ENCODE data around the gene MAPKAPK3. TPM values are rescaled to one million over a fixed set of nuclear protein-coding genes. Genes with fewer than 3 reads are reported as not detected.

Gene MAPKAPK3
- total RNA-seq, 6 donors from 2014 or later = 30.2 to 102 (median 70.1) TPM

DNA sequence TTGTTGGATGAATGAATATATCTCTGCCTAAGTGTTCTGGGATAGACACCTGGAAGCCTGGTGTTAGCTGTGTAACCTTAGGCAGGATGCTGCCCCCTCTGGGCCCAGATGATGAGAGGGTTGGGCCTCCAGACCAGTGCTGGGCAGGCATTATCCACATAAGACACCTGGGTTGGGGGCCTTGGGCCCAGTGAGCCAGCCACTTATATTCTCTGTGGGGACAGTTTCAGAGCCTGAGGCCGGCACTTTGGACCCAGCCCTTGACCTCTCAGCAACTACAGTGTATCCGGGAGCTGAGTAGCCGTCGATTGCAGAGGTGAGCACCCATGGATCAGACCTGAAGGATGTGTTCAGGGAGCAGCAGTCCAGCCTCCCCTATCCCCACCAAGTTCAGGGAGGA, 45.5 kb upstream of the MAPKAPK3 start:
- no peaks in the 10 kb centered on the region for H3K27me3 ChIP-seq
- DNase-seq (no peak), ATAC-seq (ENCODE audit: low FRiP score in 2 of 2) (no peak)
- peak overlapping the region in 2 of 4 donors; percentile 71 to 79 for H3K27ac ChIP-seq
- peaks cover 39 to 67% (median 63%) of the 10 kb centered on the region in 4 donors for H3K4me1 ChIP-seq
- WGBS, 2 donors = 78% methylated on average over 4 of the region's 4 CpGs; no CpG with 5 or more reads in 1 of the 2 donors
- H3K9me3 ChIP-seq = no peaks in the 10 kb centered on the region
- H3K36me3 ChIP-seq = peaks cover 0 to 18% (median under 1%) of the 10 kb centered on the region in 4 donors
- TF ChIP-seq, protein P1, sequence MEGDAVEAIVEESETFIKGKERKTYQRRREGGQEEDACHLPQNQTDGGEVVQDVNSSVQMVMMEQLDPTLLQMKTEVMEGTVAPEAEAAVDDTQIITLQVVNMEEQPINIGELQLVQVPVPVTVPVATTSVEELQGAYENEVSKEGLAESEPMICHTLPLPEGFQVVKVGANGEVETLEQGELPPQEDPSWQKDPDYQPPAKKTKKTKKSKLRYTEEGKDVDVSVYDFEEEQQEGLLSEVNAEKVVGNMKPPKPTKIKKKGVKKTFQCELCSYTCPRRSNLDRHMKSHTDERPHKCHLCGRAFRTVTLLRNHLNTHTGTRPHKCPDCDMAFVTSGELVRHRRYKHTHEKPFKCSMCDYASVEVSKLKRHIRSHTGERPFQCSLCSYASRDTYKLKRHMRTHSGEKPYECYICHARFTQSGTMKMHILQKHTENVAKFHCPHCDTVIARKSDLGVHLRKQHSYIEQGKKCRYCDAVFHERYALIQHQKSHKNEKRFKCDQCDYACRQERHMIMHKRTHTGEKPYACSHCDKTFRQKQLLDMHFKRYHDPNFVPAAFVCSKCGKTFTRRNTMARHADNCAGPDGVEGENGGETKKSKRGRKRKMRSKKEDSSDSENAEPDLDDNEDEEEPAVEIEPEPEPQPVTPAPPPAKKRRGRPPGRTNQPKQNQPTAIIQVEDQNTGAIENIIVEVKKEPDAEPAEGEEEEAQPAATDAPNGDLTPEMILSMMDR (IDR thresholded peaks at IDR 0.05) = no peak
- TF ChIP-seq EP300 (IDR thresholded peaks at IDR 0.05) (no peak), POLR2AphosphoS5 (IDR thresholded peaks at IDR 0.05) (no peak), POLR2A (IDR thresholded peaks at IDR 0.05) (no peak)
- H3K4me3 ChIP-seq = no peak overlapping the region

DNA sequence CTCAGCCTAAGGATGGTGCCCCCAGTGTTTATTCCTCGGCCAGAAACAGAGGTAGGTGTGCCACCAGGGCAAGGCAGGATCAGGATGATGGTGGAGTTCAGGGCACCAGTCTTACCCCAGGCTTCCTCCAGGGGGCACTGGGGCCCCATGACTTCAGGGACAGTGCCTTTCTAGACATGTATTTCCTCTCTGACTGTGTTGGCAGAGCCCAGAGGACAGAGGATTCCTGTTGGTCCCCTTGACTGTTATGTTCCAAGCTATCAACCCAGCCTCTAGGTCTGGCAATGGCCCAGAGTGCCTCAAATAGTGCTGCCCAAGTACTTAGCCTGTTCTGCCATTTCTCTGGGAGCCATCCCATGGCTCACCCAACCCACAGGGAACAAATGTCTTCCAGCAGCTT, 44.8 kb upstream of the MAPKAPK3 start:
- Histone ChIP-seq H3K4me1 (peaks cover 33 to 61% (median 56%) of the 10 kb centered on the region in 4 donors), H3K27ac (peak overlapping the region in 3 of 4 donors; percentile 63 to 79 (median 71)), H3K36me3 (peaks cover 0 to 23% (median 6%) of the 10 kb centered on the region in 4 donors), H3K4me3 (no peak overlapping the region), H3K27me3 (no peaks in the 10 kb centered on the region), H3K9me3 (no peaks in the 10 kb centered on the region)
- DNase-seq = peak in 1 of 2 donors; percentile 84
- WGBS, 2 donors = 0 to 29% methylated on average over 1 of the region's 1 CpG
- ATAC-seq (ENCODE audit: low FRiP score in 2 of 2) = peak; percentile 52 to 73
- TF ChIP-seq, protein P1 (IDR thresholded peaks at IDR 0.05) = peak; percentile 89 to 97 (median 94)
- no peak for TF ChIP-seq EP300 (IDR thresholded peaks at IDR 0.05)
- peak in 1 of 2 donors; percentile 15 for TF ChIP-seq POLR2AphosphoS5 (IDR thresholded peaks at IDR 0.05)

DNA sequence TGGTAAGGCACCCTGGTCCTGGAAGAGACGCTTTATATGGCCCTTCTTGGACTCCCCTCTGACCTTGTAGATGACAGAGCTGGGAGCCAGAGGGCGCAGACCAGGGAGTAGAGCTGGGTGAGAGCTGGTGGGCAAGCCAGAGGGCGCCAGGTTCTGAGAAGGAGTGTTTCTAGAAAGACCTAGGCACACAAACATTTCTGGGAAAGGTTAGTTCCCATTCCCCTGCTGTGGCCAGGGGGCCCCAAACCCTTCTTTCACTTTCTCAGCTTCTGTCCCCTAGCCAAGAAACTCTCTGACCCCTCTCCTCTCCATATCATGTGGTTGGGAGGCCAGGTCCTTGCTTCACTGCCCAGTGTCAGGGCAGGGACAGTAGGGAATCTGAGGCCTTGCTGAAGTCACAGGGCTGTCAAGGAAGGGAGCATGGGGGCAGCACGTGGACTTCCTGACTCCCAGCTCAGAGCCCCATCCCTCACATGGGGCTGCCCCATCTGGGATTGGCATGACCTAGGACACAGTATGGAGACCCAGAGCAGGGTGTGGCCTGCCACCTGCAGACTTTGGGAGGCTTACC, 44.1 kb upstream of the MAPKAPK3 start:
- peak overlapping the region in 3 of 4 donors; percentile 63 to 79 (median 71) for H3K27ac ChIP-seq
- 83 to 96% methylated on average over 3 to 4 of the region's 4 CpGs for WGBS, 2 donors
- no peaks in the 10 kb centered on the region for H3K9me3 ChIP-seq
- ATAC-seq (ENCODE audit: low FRiP score in 2 of 2) (no peak), DNase-seq (no peak)
- peaks cover 29 to 56% (median 52%) of the 10 kb centered on the region in 4 donors for H3K4me1 ChIP-seq
- TF ChIP-seq POLR2A (IDR thresholded peaks at IDR 0.05) (no peak), EP300 (IDR thresholded peaks at IDR 0.05) (no peak), POLR2AphosphoS5 (IDR thresholded peaks at IDR 0.05) (no peak)
- TF ChIP-seq, protein P1 (IDR thresholded peaks at IDR 0.05) = no peak
- no peak overlapping the region for H3K4me3 ChIP-seq
- H3K27me3 ChIP-seq = no peaks in the 10 kb centered on the region
- H3K36me3 ChIP-seq = peaks cover 0 to 31% (median 10%) of the 10 kb centered on the region in 4 donors

DNA sequence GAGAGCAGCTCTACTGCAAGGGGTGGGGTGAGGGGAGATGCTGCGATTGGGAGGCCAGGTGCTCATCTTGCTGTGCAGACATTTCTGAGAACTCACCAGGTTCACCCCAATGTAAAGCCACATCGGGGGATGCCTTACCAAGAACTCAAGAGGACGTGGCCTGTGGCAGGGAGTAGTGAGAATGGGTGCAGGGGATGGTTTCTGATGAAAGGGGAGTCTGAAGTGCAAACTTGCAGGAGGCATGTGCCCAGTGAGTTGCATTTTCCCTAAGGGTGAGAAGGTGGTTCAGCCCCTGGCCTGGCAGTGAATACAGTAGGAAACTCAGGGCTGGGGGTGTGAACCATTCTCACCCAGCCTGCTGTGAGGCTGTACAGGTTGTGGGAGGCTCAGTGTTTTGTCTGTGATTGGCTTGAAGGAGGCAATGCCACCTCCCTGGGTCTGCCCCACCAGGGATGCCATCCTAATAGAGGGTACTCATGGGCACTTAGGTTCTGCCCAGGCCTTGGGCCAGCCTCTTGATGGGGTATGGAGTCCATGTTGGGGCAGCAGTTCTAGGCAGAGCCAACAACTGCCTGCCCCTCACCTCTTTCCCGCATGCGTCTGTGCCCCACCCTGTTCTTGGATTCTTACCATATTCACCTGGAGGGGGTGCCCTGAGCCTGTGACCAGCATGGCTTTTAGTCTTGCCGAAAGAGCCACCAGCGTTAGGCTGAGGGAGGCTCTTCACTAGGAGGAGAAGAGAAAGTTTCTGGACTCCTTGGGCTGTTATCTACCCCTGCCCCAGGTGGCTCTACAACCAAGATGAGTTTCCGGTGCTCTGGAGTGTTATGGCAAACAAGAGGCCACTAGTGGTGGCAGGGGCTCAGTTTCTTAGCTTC, 43.1 kb upstream of the MAPKAPK3 start:
- Histone ChIP-seq H3K27ac (peak overlapping the region; percentile 17 to 79 (median 67)), H3K36me3 (peaks cover 0 to 35% (median 14%) of the 10 kb centered on the region in 4 donors), H3K27me3 (no peaks in the 10 kb centered on the region), H3K4me1 (peaks cover 23 to 47% (median 45%) of the 10 kb centered on the region in 4 donors), H3K9me3 (no peaks in the 10 kb centered on the region), H3K4me3 (no peak overlapping the region)
- 79 to 89% methylated on average over 5 to 8 of the region's 8 CpGs for WGBS, 2 donors
- peak in 1 of 2 donors; percentile 13 for ATAC-seq (ENCODE audit: low FRiP score in 2 of 2)
- TF ChIP-seq POLR2A (IDR thresholded peaks at IDR 0.05) (peak in 1 of 4 donors; percentile 30), EP300 (IDR thresholded peaks at IDR 0.05) (no peak), POLR2AphosphoS5 (IDR thresholded peaks at IDR 0.05) (no peak)
- TF ChIP-seq, protein P1 (IDR thresholded peaks at IDR 0.05) = peak in 3 of 6 experiments; percentile 10 to 17 (median 15)
- DNase-seq = peak in 1 of 2 donors; percentile 80

All from upper lobe of left lung (tissue), 6 donors.